Erythroblast (primary cell): ENCODE data around the gene EPB41L1.

Source experiments
- GATA1 ChIP-seq: IDR thresholded peaks from 2 replicates; pipeline ENCODE4 v1.6.1; 2011; ENCODE audit warnings: low read depth, mild to moderate bottlenecking, control low read depth, low read length, moderate library complexity
- POLR2A ChIP-seq: IDR thresholded peaks from 2 replicates; pipeline ENCODE4 v1.6.1; 2011; ENCODE audit warnings: mild to moderate bottlenecking, low read length

DNA sequence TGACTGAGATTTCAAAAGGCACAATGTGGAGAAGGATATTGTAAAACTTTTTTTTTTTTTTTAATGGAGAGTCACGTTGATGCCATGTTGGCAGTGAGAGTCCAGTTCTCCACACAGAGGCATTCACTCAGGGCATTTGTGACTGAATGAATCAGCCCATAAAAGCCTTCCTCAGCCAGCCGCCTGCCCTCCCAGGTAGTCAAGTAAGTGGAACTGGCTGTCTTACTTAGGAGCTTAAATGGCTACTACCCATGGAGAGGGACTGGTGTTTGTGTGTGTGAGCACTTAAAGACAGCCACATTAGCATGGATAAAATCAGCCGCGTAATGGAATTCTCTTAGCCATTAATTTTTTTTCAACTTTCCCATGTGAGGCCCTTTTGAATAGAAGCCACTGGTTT lies 94.3 kb downstream of the EPB41L1 start:
- no peak for TF ChIP-seq POLR2A
- TF ChIP-seq GATA1: no peak
